Iris pigment epithelial cell (primary cell): ENCODE results near the gene ABCB1.
"Not testable (repeated sequence)": the region's sequence is repeated elsewhere in the genome, so short reads cannot be mapped to it uniquely, and the experiment has no call there.

Experiments used
- DNase-seq: peaks from one replicate; pipeline ENCODE4 v3.0.0-alpha.2; 2011; ENCODE audit warnings: low read depth

Gene ABCB1

GRCh38 chr7:87575521-87575920 is 25.2 kb downstream of the ABCB1 start:
- DNase-seq: peak; percentile 22

GRCh38 chr7:87574630-87575029 is 26.1 kb downstream of the ABCB1 start:
- peak; percentile 84 for DNase-seq

GRCh38 chr7:87572513-87572912 is 28.2 kb downstream of the ABCB1 start:
- not testable (repeated sequence) for DNase-seq

GRCh38 chr7:87570178-87570577 is 30.5 kb downstream of the ABCB1 start:
- peak; percentile 92 for DNase-seq

GRCh38 chr7:87567052-87567451 is 33.6 kb downstream of the ABCB1 start:
- DNase-seq: peak; percentile 29

- no peak for DNase-seq
Measured at GRCh38 chr7:87566311-87566900, 34.3 kb downstream of the ABCB1 start.

GRCh38 chr7:87565877-87566276 is 34.8 kb downstream of the ABCB1 start:
- DNase-seq: no peak

GRCh38 chr7:87564296-87564963 is 36.3 kb downstream of the ABCB1 start:
- peak; percentile 25 for DNase-seq

- DNase-seq: no peak
Measured at GRCh38 chr7:87561702-87562101, 39.0 kb downstream of the ABCB1 start.

- no peak for DNase-seq
Measured at GRCh38 chr7:87561102-87561501, 39.6 kb downstream of the ABCB1 start.

- DNase-seq: no peak
Measured at GRCh38 chr7:87552351-87552900, 48.3 kb downstream of the ABCB1 start.

- DNase-seq: no peak
Measured at GRCh38 chr7:87548123-87548919, 52.4 kb downstream of the ABCB1 start.

GRCh38 chr7:87545760-87546159 is 54.9 kb downstream of the ABCB1 start:
- no peak for DNase-seq

GRCh38 chr7:87543623-87544022 is 57.1 kb downstream of the ABCB1 start:
- DNase-seq: peak; percentile 51

GRCh38 chr7:87541648-87542047 is 59.0 kb downstream of the ABCB1 start:
- DNase-seq: no peak

GRCh38 chr7:87538052-87538451 is 62.6 kb downstream of the ABCB1 start:
- DNase-seq: no peak

GRCh38 chr7:87534072-87534471 is 66.6 kb downstream of the ABCB1 start:
- DNase-seq: no peak

- DNase-seq: no peak
Measured at GRCh38 chr7:87530126-87530525, 70.6 kb downstream of the ABCB1 start.

GRCh38 chr7:87528730-87529129 is 72.0 kb downstream of the ABCB1 start:
- no peak for DNase-seq

- DNase-seq: no peak
Measured at GRCh38 chr7:87518735-87519134, 81.9 kb downstream of the ABCB1 start.

GRCh38 chr7:87517891-87518290 is 82.8 kb downstream of the ABCB1 start:
- DNase-seq: no peak

- DNase-seq: peak; percentile 84
Measured at GRCh38 chr7:87517136-87517815, 83.4 kb downstream of the ABCB1 start.
